ENCODE data around the gene KIAA1328.

The KIAA1328 gene

GRCh38 chr18:37249895-37250618 lies 421.1 kb downstream of the KIAA1328 start:
- no peak overlapping the region for H2AFZ ChIP-seq (ENCODE audit: low read length, unreplicated experiment)
- H3K36me3 ChIP-seq (ENCODE audit: insufficient read depth, low read length) = no peaks in the 10 kb centered on the region
- H3K4me1 ChIP-seq (ENCODE audit: control insufficient read depth, insufficient read depth, low read length, unreplicated experiment) = no peaks in the 10 kb centered on the region
- no peak overlapping the region for H3K27ac ChIP-seq (ENCODE audit: low read depth, low read length)
- peaks cover 68% of the 10 kb centered on the region for H3K27me3 ChIP-seq (ENCODE audit: insufficient read depth, low read length)
- no peak overlapping the region for H3K4me3 ChIP-seq (ENCODE audit: low read depth, low read length)
- H3K79me2 ChIP-seq (ENCODE audit: control insufficient read depth, insufficient read depth, low read length, unreplicated experiment) = no peaks in the 10 kb centered on the region

DNA sequence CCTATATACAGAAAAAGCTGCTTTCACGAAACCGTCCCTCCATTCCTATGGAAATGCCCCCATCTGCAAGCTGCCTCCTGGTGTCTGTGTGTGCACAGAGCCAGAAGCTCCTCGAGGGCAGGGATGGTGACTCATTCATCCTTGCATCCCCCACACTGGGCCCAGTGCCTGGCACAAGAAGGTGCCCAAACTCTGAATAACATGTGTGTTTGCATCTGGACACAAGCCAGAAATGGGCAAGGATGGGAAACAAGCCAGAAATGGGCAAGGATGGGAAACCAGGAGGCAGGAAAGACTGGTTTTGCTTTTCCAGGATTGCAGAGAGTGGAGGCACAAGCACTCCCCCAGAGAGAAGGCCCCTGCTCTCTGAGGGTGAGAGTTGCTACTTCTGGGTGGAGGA lies 422.8 kb downstream of the KIAA1328 start:
- Histone ChIP-seq H3K4me1 (ENCODE audit: control insufficient read depth, insufficient read depth, low read length, unreplicated experiment) (no peaks in the 10 kb centered on the region), H3K4me3 (ENCODE audit: low read depth, low read length) (no peak overlapping the region), H3K27ac (ENCODE audit: low read depth, low read length) (no peak overlapping the region), H3K36me3 (ENCODE audit: insufficient read depth, low read length) (no peaks in the 10 kb centered on the region), H2AFZ (ENCODE audit: low read length, unreplicated experiment) (no peak overlapping the region), H3K27me3 (ENCODE audit: insufficient read depth, low read length) (peaks cover 67% of the 10 kb centered on the region), H3K79me2 (ENCODE audit: control insufficient read depth, insufficient read depth, low read length, unreplicated experiment) (no peaks in the 10 kb centered on the region)

DNA sequence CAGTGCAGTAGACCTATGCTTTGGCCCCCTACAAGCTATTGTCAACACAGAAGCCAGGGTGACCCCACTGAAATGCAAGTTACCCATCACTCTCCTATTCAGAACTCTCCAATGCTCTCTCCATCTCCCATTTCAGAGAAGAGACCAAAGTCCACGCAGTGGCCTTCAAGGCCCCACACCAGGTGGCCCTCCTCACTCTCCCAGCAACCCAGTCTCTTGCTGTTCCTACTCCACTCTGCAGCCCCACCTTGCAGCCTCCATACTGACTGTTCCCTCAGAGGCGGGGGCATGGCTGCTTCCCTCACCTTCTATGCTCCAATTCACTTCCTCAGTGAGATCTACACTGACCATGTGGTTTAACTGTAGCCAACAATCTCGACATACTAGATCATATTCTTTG lies 423.4 kb downstream of the KIAA1328 start:
- H3K27me3 ChIP-seq (ENCODE audit: insufficient read depth, low read length) = peaks cover 73% of the 10 kb centered on the region
- H3K4me3 ChIP-seq (ENCODE audit: low read depth, low read length) = no peak overlapping the region
- no peak overlapping the region for H3K27ac ChIP-seq (ENCODE audit: low read depth, low read length)

DNA sequence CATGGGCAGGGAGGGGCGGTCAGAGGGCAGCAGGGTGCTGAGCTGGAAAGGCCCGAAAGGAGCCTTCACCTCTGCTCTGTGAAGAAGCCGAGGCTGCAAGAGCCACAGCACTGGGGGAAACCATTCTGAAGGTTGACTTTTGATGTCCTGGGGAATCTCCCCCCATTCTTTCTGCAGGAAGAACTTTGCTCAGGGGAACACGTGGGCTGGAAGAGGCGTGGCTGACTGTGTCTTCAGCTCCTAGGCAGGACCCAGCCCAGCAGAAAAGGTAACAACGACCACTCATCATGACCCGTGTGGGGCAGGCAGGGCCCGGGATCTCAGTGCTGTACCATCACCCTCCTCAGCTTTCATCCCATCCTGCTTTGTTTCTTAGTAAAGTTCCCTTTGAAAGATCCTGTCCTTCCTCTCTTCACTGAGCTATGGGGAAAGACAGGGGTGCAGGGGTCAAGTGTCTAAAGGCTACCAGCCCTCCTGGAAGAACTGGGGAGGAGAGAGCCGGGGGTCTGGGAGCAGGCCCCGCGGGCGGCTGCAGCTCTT lies 424.0 kb downstream of the KIAA1328 start:
- H3K4me3 ChIP-seq (ENCODE audit: low read depth, low read length) = peak overlapping the region; percentile 75; the same call in 1 of the 2 replicates
- H3K79me2 ChIP-seq (ENCODE audit: control insufficient read depth, insufficient read depth, low read length, unreplicated experiment) = no peaks in the 10 kb centered on the region
- peaks cover 79% of the 10 kb centered on the region for H3K27me3 ChIP-seq (ENCODE audit: insufficient read depth, low read length)
- no peak overlapping the region for H2AFZ ChIP-seq (ENCODE audit: low read length, unreplicated experiment)
- no peaks in the 10 kb centered on the region for H3K4me1 ChIP-seq (ENCODE audit: control insufficient read depth, insufficient read depth, low read length, unreplicated experiment)
- no peak overlapping the region for H3K27ac ChIP-seq (ENCODE audit: low read depth, low read length)
- no peaks in the 10 kb centered on the region for H3K36me3 ChIP-seq (ENCODE audit: insufficient read depth, low read length)

More for the DNA sequence above, 423.4 kb downstream of the KIAA1328 start:
- Histone ChIP-seq H2AFZ (ENCODE audit: low read length, unreplicated experiment) (no peak overlapping the region), H3K4me1 (ENCODE audit: control insufficient read depth, insufficient read depth, low read length, unreplicated experiment) (no peaks in the 10 kb centered on the region), H3K79me2 (ENCODE audit: control insufficient read depth, insufficient read depth, low read length, unreplicated experiment) (no peaks in the 10 kb centered on the region), H3K36me3 (ENCODE audit: insufficient read depth, low read length) (no peaks in the 10 kb centered on the region)

GRCh38 chr18:37253394-37254235 lies 424.7 kb downstream of the KIAA1328 start:
- no peaks in the 10 kb centered on the region for H3K4me1 ChIP-seq (ENCODE audit: control insufficient read depth, insufficient read depth, low read length, unreplicated experiment)
- no peak overlapping the region for H3K27ac ChIP-seq (ENCODE audit: low read depth, low read length)
- peaks cover 86% of the 10 kb centered on the region for H3K27me3 ChIP-seq (ENCODE audit: insufficient read depth, low read length)
- H2AFZ ChIP-seq (ENCODE audit: low read length, unreplicated experiment) = peak overlapping the region; percentile 6
- no peaks in the 10 kb centered on the region for H3K36me3 ChIP-seq (ENCODE audit: insufficient read depth, low read length)
- no peaks in the 10 kb centered on the region for H3K79me2 ChIP-seq (ENCODE audit: control insufficient read depth, insufficient read depth, low read length, unreplicated experiment)
- H3K4me3 ChIP-seq (ENCODE audit: low read depth, low read length) = peak overlapping the region; percentile 75

DNA sequence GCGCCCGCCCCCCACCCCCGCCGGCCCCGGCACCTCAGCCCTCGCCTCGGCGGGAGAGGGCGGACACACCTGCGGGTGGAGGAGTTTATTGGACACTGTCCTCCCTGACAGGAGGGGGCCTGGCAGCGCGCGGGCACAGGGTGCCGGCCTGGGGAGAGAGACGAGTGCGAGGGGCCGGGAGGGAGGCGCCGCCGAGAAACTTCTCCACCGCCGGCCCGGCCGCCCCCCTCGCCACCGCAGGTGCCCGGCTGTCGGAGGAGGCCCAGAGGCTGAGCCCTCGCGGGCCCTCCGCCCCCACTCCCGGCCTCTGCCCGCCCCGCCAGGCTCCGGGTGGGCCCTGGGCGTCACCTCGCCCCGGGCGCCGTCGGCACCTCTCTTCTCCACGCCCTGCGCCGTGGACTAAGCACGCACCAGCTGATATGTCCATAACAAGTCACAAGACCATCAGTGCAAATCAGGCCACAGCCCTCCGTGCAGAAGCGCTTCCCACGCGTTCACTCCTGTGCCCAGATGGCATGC lies 425.4 kb downstream of the KIAA1328 start:
- H3K27ac ChIP-seq (ENCODE audit: low read depth, low read length) = no peak overlapping the region
- H3K27me3 ChIP-seq (ENCODE audit: insufficient read depth, low read length) = peaks cover 88% of the 10 kb centered on the region
- no peak overlapping the region for H2AFZ ChIP-seq (ENCODE audit: low read length, unreplicated experiment)
- H3K4me1 ChIP-seq (ENCODE audit: control insufficient read depth, insufficient read depth, low read length, unreplicated experiment) = no peaks in the 10 kb centered on the region
- no peaks in the 10 kb centered on the region for H3K36me3 ChIP-seq (ENCODE audit: insufficient read depth, low read length)
- H3K4me3 ChIP-seq (ENCODE audit: low read depth, low read length) = peak overlapping the region; percentile 61; the same call in 1 of the 2 replicates
- H3K79me2 ChIP-seq (ENCODE audit: control insufficient read depth, insufficient read depth, low read length, unreplicated experiment) = no peaks in the 10 kb centered on the region

DNA sequence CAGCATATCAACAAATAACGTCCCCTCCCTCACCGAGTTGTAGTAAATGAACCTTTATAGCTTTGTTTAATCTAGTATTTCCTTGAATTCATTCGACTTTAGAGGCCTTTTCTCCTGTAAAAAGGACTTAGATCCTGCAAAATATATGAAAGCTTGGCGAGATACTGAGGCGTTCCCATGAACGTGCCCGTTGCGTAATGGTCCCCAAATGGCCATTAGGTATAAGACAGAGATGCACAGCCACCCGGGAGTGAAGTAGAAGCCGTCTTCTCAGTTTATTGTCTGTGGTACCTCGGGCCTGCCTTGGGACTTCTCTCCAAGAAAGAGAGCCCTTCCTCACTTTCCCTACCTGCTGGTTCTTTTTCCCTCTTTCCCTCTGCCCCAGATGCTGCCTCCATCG lies 426.0 kb downstream of the KIAA1328 start:
- no peak overlapping the region for H3K4me3 ChIP-seq (ENCODE audit: low read depth, low read length)
- no peaks in the 10 kb centered on the region for H3K79me2 ChIP-seq (ENCODE audit: control insufficient read depth, insufficient read depth, low read length, unreplicated experiment)
- H3K36me3 ChIP-seq (ENCODE audit: insufficient read depth, low read length) = no peaks in the 10 kb centered on the region
- H3K4me1 ChIP-seq (ENCODE audit: control insufficient read depth, insufficient read depth, low read length, unreplicated experiment) = no peaks in the 10 kb centered on the region
- H2AFZ ChIP-seq (ENCODE audit: low read length, unreplicated experiment) = no peak overlapping the region
- H3K27me3 ChIP-seq (ENCODE audit: insufficient read depth, low read length) = peaks cover 89% of the 10 kb centered on the region
- no peak overlapping the region for H3K27ac ChIP-seq (ENCODE audit: low read depth, low read length)

DNA sequence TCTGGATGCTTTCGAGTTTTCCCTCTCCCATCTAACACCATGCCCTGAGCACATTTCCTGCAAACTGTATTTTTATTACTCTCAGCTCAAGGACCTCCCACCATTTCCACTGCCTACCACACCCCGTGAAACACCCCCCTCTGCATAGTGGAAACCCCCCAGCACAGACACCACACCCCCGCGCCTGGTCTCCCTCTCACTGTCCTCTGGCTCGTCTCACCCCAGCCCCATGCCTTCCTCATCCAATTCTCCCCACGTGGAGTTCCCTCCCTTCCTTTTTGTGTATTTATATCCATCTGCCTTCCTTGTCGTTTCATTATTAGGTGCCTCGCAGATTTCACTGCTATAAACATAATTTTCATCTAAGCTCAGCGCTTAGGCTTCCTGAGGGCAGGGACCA lies 429.2 kb downstream of the KIAA1328 start:
- Histone ChIP-seq H3K79me2 (ENCODE audit: control insufficient read depth, insufficient read depth, low read length, unreplicated experiment) (no peaks in the 10 kb centered on the region), H3K27me3 (ENCODE audit: insufficient read depth, low read length) (peaks cover 78% of the 10 kb centered on the region), H3K27ac (ENCODE audit: low read depth, low read length) (no peak overlapping the region), H3K4me3 (ENCODE audit: low read depth, low read length) (no peak overlapping the region), H3K36me3 (ENCODE audit: insufficient read depth, low read length) (no peaks in the 10 kb centered on the region), H2AFZ (ENCODE audit: low read length, unreplicated experiment) (no peak overlapping the region), H3K4me1 (ENCODE audit: control insufficient read depth, insufficient read depth, low read length, unreplicated experiment) (no peaks in the 10 kb centered on the region)

- Histone ChIP-seq H3K27ac (ENCODE audit: low read depth, low read length) (no peak overlapping the region), H3K36me3 (ENCODE audit: insufficient read depth, low read length) (no peaks in the 10 kb centered on the region), H3K79me2 (ENCODE audit: control insufficient read depth, insufficient read depth, low read length, unreplicated experiment) (no peaks in the 10 kb centered on the region), H3K4me1 (ENCODE audit: control insufficient read depth, insufficient read depth, low read length, unreplicated experiment) (no peaks in the 10 kb centered on the region), H3K27me3 (ENCODE audit: insufficient read depth, low read length) (peaks cover 71% of the 10 kb centered on the region), H3K4me3 (ENCODE audit: low read depth, low read length) (no peak overlapping the region), H2AFZ (ENCODE audit: low read length, unreplicated experiment) (no peak overlapping the region)
Observed at GRCh38 chr18:37258819-37259218, 429.9 kb downstream of the KIAA1328 start.

DNA sequence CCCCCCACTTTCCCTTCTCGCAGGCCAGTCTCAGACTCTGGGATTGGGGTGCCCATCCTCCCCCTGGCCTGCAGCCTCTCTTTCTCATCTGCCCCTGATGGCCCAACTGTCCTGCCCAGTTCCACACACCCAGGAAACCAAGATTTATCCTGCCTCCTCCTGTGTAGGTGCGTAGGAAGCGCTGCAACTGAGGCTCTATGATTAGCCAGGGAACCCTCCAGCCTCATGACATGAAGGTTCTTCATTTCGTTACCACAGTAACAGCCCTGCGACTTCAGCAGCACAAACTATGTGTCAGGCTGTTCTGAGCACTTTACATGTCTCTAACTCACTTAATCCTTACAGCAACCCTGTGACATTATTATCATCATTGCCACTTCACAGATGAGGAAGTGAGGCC lies 430.8 kb downstream of the KIAA1328 start:
- H3K27me3 ChIP-seq (ENCODE audit: insufficient read depth, low read length) = peaks cover 65% of the 10 kb centered on the region
- H3K4me1 ChIP-seq (ENCODE audit: control insufficient read depth, insufficient read depth, low read length, unreplicated experiment) = no peaks in the 10 kb centered on the region
- no peaks in the 10 kb centered on the region for H3K79me2 ChIP-seq (ENCODE audit: control insufficient read depth, insufficient read depth, low read length, unreplicated experiment)
- no peak overlapping the region for H2AFZ ChIP-seq (ENCODE audit: low read length, unreplicated experiment)
- no peak overlapping the region for H3K4me3 ChIP-seq (ENCODE audit: low read depth, low read length)
- no peak overlapping the region for H3K27ac ChIP-seq (ENCODE audit: low read depth, low read length)
- H3K36me3 ChIP-seq (ENCODE audit: insufficient read depth, low read length) = no peaks in the 10 kb centered on the region

Data from ACC112 (cell line).